A673 (cell line): ENCODE data around the gene SPON1. TPM values are rescaled to one million over a fixed set of nuclear protein-coding genes. Genes with fewer than 3 reads are reported as not detected.

Source experiments
- BruUV-seq: library from RNA; stranded (reverse); fragments of 400-500 nt; replicated peaks from 2 replicates; lab custom pipeline; 2021; lab: Mats Ljungman, UMichigan
- CTCF ChIA-PET: fragments of 300-600 bp; sonication (Branson Sonifier 250); formaldehyde crosslinking; loops from one replicate; lab custom pipeline; 2022; ENCODE audit warnings: antibody characterized with exemption; lab: Charles Lee
- POLR2A ChIA-PET: fragments of 300-600 bp; sonication (Branson Sonifier 250); formaldehyde crosslinking; loops from one replicate; lab custom pipeline; 2022; ENCODE audit warnings: antibody characterized with exemption; ENCODE audit not compliant: low non-redundant PET; lab: Charles Lee
- DNase-seq: peaks from one replicate; pipeline ENCODE4 v3.0.0-alpha.2; 2015; ENCODE audit warnings: low spot score
- H3K27ac ChIP-seq: fragments of 200-600 bp; sonication (generic); 2 replicates; pipeline ENCODE4 v1.5.1; 2016; ENCODE audit warnings: mixed run types, low read depth, mild to moderate bottlenecking, mixed read lengths, antibody characterized with exemption, low read length; ENCODE audit not compliant: poor library complexity, severe bottlenecking
- H3K27me3 ChIP-seq: fragments of 200-600 bp; sonication (generic); replicated peaks from 2 replicates; pipeline ENCODE4 v1.6.1; 2017; ENCODE audit warnings: mixed run types, low read depth, mild to moderate bottlenecking, mixed read lengths, antibody characterized with exemption, low read length; ENCODE audit not compliant: insufficient read depth, poor library complexity
- H3K36me3 ChIP-seq: fragments of 200-600 bp; sonication (generic); 2 replicates; pipeline ENCODE4 v1.6.1; 2016; ENCODE audit warnings: mixed run types, mild to moderate bottlenecking, mixed read lengths, antibody characterized with exemption, low read length; ENCODE audit not compliant: insufficient read depth, poor library complexity, severe bottlenecking
- H3K4me1 ChIP-seq: fragments of 200-600 bp; sonication (generic); 2 replicates; pipeline ENCODE4 v1.6.1; 2017; ENCODE audit warnings: mixed run types, mild to moderate bottlenecking, mixed read lengths, antibody characterized with exemption, low read length; ENCODE audit not compliant: insufficient read depth, poor library complexity, severe bottlenecking
- H3K4me3 ChIP-seq: fragments of 200-600 bp; sonication (generic); 2 replicates; pipeline ENCODE4 v1.5.1; 2016; ENCODE audit warnings: low read depth, mixed run types, mild to moderate bottlenecking, mixed read lengths, low read length; ENCODE audit not compliant: poor library complexity, severe bottlenecking
- H3K9me3 ChIP-seq: fragments of 200-600 bp; sonication (generic); 2 replicates; pipeline ENCODE4 v1.6.1; 2016; ENCODE audit warnings: mixed run types, low read depth, mild to moderate bottlenecking, mixed read lengths, antibody characterized with exemption, low read length; ENCODE audit not compliant: poor library complexity, severe bottlenecking
- CTCF ChIP-seq: fragments of 300-800, 200-600 bp; sonication (generic); conservative IDR thresholded peaks from 2 replicates; pipeline ENCODE4 v1.5.1; 2017; ENCODE audit warnings: low read depth, mild to moderate bottlenecking, antibody characterized with exemption, low read length, moderate library complexity, mixed read lengths
- EZH2 ChIP-seq: fragments of 200-600 bp; sonication (generic); IDR thresholded peaks from 2 replicates; pipeline ENCODE4 v1.6.1; 2017; ENCODE audit warnings: borderline replicate concordance, low read depth, mild to moderate bottlenecking, mixed read lengths, antibody characterized with exemption, low read length; ENCODE audit not compliant: poor library complexity, severe bottlenecking
- intact Hi-C: fragments of 100-400 bp; cut with micrococcal nuclease; formaldehyde crosslinking; loops from one replicate; pipeline ENCODE4 v1.10.0; 2022; ENCODE audit not compliant: unreplicated experiment
- total RNA-seq: library from RNA; stranded (reverse); gene quantifications from 2 replicates; pipeline ENCODE4 v1.2.3, GENCODE V29; 2021

Gene SPON1
- total RNA-seq, 1 experiment from 2014 or later: not detected

- Histone ChIP-seq H3K4me3 (no peak overlapping the region), H3K27me3 (peaks cover 21% of the 10 kb centered on the region), H3K27ac (no peak overlapping the region), H3K36me3 (no peaks in the 10 kb centered on the region), H3K4me1 (no peaks in the 10 kb centered on the region), H3K9me3 (no peaks in the 10 kb centered on the region)
- ChIA-PET POLR2A (no interaction called here), CTCF (no interaction called here)
- intact Hi-C loops: no loop called here
- TF ChIP-seq CTCF (no peak), EZH2 (no peak)
- no peak for DNase-seq
- BruUV-seq: no TSS peak
Observed at GRCh38 chr11:13997881-13998280, 35.4 kb downstream of the SPON1 start.

- H3K27ac ChIP-seq: no peak overlapping the region
- POLR2A ChIA-PET: no interaction called here
- no TSS peak for BruUV-seq
- no peaks in the 10 kb centered on the region for H3K36me3 ChIP-seq
- DNase-seq: no peak
- CTCF ChIA-PET: no interaction called here
- no peaks in the 10 kb centered on the region for H3K4me1 ChIP-seq
- H3K4me3 ChIP-seq: no peak overlapping the region
- TF ChIP-seq EZH2: no peak
- TF ChIP-seq CTCF: no peak
- peaks cover 3% of the 10 kb centered on the region for H3K27me3 ChIP-seq
- no peaks in the 10 kb centered on the region for H3K9me3 ChIP-seq
- intact Hi-C loops: no loop called here
Observed at GRCh38 chr11:13999704-14000103, 37.2 kb downstream of the SPON1 start.

- DNase-seq: no peak
- H3K36me3 ChIP-seq: no peaks in the 10 kb centered on the region
- no TSS peak for BruUV-seq
- TF ChIP-seq CTCF: no peak
- no peak for TF ChIP-seq EZH2
- H3K9me3 ChIP-seq: no peaks in the 10 kb centered on the region
- H3K27ac ChIP-seq: no peak overlapping the region
- POLR2A ChIA-PET: no interaction called here
- no peaks in the 10 kb centered on the region for H3K4me1 ChIP-seq
- no peak overlapping the region for H3K4me3 ChIP-seq
- no peaks in the 10 kb centered on the region for H3K27me3 ChIP-seq
- intact Hi-C loops: no loop called here
- CTCF ChIA-PET: no interaction called here
Observed at GRCh38 chr11:14001597-14001996, 39.1 kb downstream of the SPON1 start.
